H1 (cell line): ENCODE results near the gene PRDX2. TPM values are rescaled to one million over a fixed set of nuclear protein-coding genes. Genes with fewer than 3 reads are reported as not detected.

Experiments used
- CTCF ChIA-PET: fragments of 300-600 bp; sonication (Branson Sonifier 250); formaldehyde crosslinking; loops from one replicate; lab custom pipeline; 2021; ENCODE audit not compliant: partially characterized antibody; lab: Charles Lee
- POLR2A ChIA-PET: fragments of 300-600 bp; sonication (Branson Sonifier 250); formaldehyde crosslinking; loops from one replicate; lab custom pipeline; 2021; ENCODE audit warnings: inconsistent platforms; ENCODE audit not compliant: partially characterized antibody; lab: Charles Lee
- DNase-seq, 2 experiments: peaks; one replicate each; pipeline versions ENCODE4 v3.0.0 to v3.0.0-alpha.2; 2010 to 2022; ENCODE audit warnings: low spot score in 2 of 2, low read depth in 1 of 2, mixed read lengths in 1 of 2
- FAIRE-seq: peaks from 2 replicates; lab custom pipeline; 2011; peaks lifted over from hg19 to GRCh38; lab: Jason Lieb, UNC
- H2AFZ ChIP-seq: 2 replicates; pipeline ENCODE4 v1.8.1; 2012; ENCODE audit warnings: low read length, inconsistent platforms
- H2AK5ac ChIP-seq: 2 replicates; pipeline ENCODE4 v1.6.1; 2013; ENCODE audit warnings: low read depth, low read length
- H2BK120ac ChIP-seq: replicated peaks from 2 replicates; pipeline ENCODE3; 2013; ENCODE audit warnings: low read depth, low read length, inconsistent platforms
- H2BK12ac ChIP-seq: 2 replicates; pipeline ENCODE4 v1.6.1; 2013; ENCODE audit warnings: low read depth, low read length
- H2BK15ac ChIP-seq: 2 replicates; pipeline ENCODE4 v1.6.1; 2013; ENCODE audit warnings: low read length
- H2BK20ac ChIP-seq: 2 replicates; pipeline ENCODE4 v1.6.1; 2013; ENCODE audit warnings: low read length
- H2BK5ac ChIP-seq: 2 replicates; pipeline ENCODE4 v1.6.1; 2013; ENCODE audit warnings: low read depth, low read length
- H3K14ac ChIP-seq: 2 replicates; pipeline ENCODE4 v1.6.1; 2013; ENCODE audit warnings: inconsistent platforms; ENCODE audit not compliant: insufficient read length
- H3K18ac ChIP-seq: 2 replicates; pipeline ENCODE4 v1.6.1; 2013; ENCODE audit warnings: low read length; ENCODE audit errors: extremely low read depth
- H3K23ac ChIP-seq: 2 replicates; pipeline ENCODE4 v1.6.1; 2013; ENCODE audit warnings: inconsistent platforms; ENCODE audit not compliant: insufficient read length
- H3K23me2 ChIP-seq: 2 replicates; pipeline ENCODE4 v1.6.1; 2013; ENCODE audit warnings: low read depth, low read length
- H3K27ac ChIP-seq: 2 replicates; pipeline ENCODE4 v1.6.1; 2011; ENCODE audit warnings: low read depth, low read length, inconsistent platforms
- H3K27me3 ChIP-seq, 4 experiments: replicated peaks in 1 of 4; 1 replicate in 1 of 4; 2 replicates in 3 of 4; pipeline versions ENCODE4 v1.6.1 to v1.8.1; 2011 to 2013; ENCODE audit warnings: low read length in 3 of 4, mild to moderate bottlenecking in 3 of 4, inconsistent platforms in 2 of 4, mixed read lengths in 2 of 4, moderate library complexity in 1 of 4; ENCODE audit not compliant: control insufficient read depth in 3 of 4, insufficient read depth in 3 of 4; ENCODE audit errors: extremely low read depth in 1 of 4
- H3K36me3 ChIP-seq, 4 experiments: 2 replicates each; pipeline versions ENCODE4 v1.6.1 to v1.8.1; 2011 to 2013; ENCODE audit warnings: mild to moderate bottlenecking in 4 of 4, low read length in 3 of 4, moderate library complexity in 2 of 4, control low read depth in 1 of 4, inconsistent platforms in 1 of 4; ENCODE audit not compliant: insufficient read depth in 4 of 4, control insufficient read depth in 2 of 4
- H3K4ac ChIP-seq: replicated peaks from 2 replicates; pipeline ENCODE3; 2013; ENCODE audit warnings: low read length, low read depth, mixed read lengths, inconsistent platforms; ENCODE audit not compliant: insufficient read length
- H3K4me1 ChIP-seq, 4 experiments: replicated peaks in 1 of 4; 1 replicate in 1 of 4; 2 replicates in 3 of 4; pipeline versions ENCODE4 v1.6.1 to v1.8.1; 2011 to 2013; ENCODE audit warnings: low read length in 3 of 4, inconsistent platforms in 2 of 4, mixed read lengths in 1 of 4; ENCODE audit not compliant: insufficient read depth in 4 of 4, control insufficient read depth in 3 of 4
- H3K4me2 ChIP-seq, 2 experiments: 2 replicates each; pipeline versions ENCODE4 v1.6.1 to v1.8.1; 2011 to 2013; ENCODE audit warnings: low read depth in 2 of 2, low read length in 2 of 2, control low read depth in 1 of 2, inconsistent platforms in 1 of 2, mild to moderate bottlenecking in 1 of 2; ENCODE audit not compliant: insufficient read depth in 1 of 2
- H3K4me3 ChIP-seq, 4 experiments: fragments of 200-600, 300-600 bp in 1 of 4; sonication (generic), shearing (Covaris generic), sonication (Bioruptor Twin) in 1 of 4; 2 replicates each; pipeline versions ENCODE4 v1.5.1 to v1.8.1; 2011 to 2016; ENCODE audit warnings: low read length in 4 of 4, low read depth in 3 of 4, control low read depth in 2 of 4, inconsistent platforms in 2 of 4, mild to moderate bottlenecking in 2 of 4, mixed read lengths in 1 of 4, moderate library complexity in 1 of 4; ENCODE audit not compliant: insufficient read depth in 2 of 4; ENCODE audit errors: extremely low read depth in 1 of 4
- H3K56ac ChIP-seq: replicated peaks from 2 replicates; pipeline ENCODE3; 2013; ENCODE audit warnings: low read depth, mild to moderate bottlenecking, mixed read lengths, low read length, inconsistent platforms; ENCODE audit not compliant: insufficient read length
- H3K79me1 ChIP-seq: 2 replicates; pipeline ENCODE4 v1.6.1; 2013; ENCODE audit warnings: low read depth, low read length, control low read depth
- H3K79me2 ChIP-seq, 2 experiments: 2 replicates each; pipeline versions ENCODE4 v1.6.1 to v1.8.1; 2012 to 2013; ENCODE audit warnings: low read length in 2 of 2, mild to moderate bottlenecking in 2 of 2, inconsistent platforms in 1 of 2; ENCODE audit not compliant: insufficient read depth in 2 of 2, control insufficient read depth in 1 of 2
- H3K9ac ChIP-seq, 4 experiments: replicated peaks in 1 of 4; 1 replicate in 1 of 4; 2 replicates in 3 of 4; pipeline versions ENCODE4 v1.6.1 to v1.8.1; 2011 to 2013; ENCODE audit warnings: low read depth in 3 of 4, low read length in 3 of 4, control low read depth in 2 of 4, mild to moderate bottlenecking in 2 of 4, moderate library complexity in 2 of 4, inconsistent platforms in 1 of 4; ENCODE audit errors: extremely low read depth in 1 of 4
- H3K9me3 ChIP-seq, 2 experiments: 2 replicates each; pipeline versions ENCODE4 v1.6.1 to v1.8.1; 2012 to 2013; ENCODE audit warnings: mild to moderate bottlenecking in 2 of 2, moderate library complexity in 2 of 2, control low read depth in 1 of 2, inconsistent platforms in 1 of 2, low read depth in 1 of 2, low read length in 1 of 2, mixed read lengths in 1 of 2; ENCODE audit not compliant: insufficient read depth in 2 of 2
- H4K20me1 ChIP-seq, 2 experiments: replicated peaks in 1 of 2; 2 replicates each; pipeline versions ENCODE3 to v1.8.1; 2011 to 2013; ENCODE audit warnings: inconsistent platforms in 2 of 2, low read length in 2 of 2, mild to moderate bottlenecking in 1 of 2; ENCODE audit not compliant: insufficient read depth in 2 of 2, control insufficient read depth in 1 of 2
- H4K5ac ChIP-seq: 2 replicates; pipeline ENCODE4 v1.6.1; 2013; ENCODE audit warnings: low read length, low read depth, mixed read lengths, inconsistent platforms; ENCODE audit not compliant: insufficient read length
- H4K8ac ChIP-seq: 2 replicates; pipeline ENCODE4 v1.8.0; 2013; ENCODE audit warnings: mild to moderate bottlenecking, moderate library complexity, low read length, inconsistent platforms; ENCODE audit not compliant: insufficient read depth; ENCODE audit errors: extremely low read depth
- H4K91ac ChIP-seq: replicated peaks from 2 replicates; pipeline ENCODE3; 2013; ENCODE audit warnings: low read length, mixed read lengths, inconsistent platforms; ENCODE audit not compliant: insufficient read length
- BACH1 ChIP-seq: IDR thresholded peaks from 2 replicates; pipeline ENCODE4 v1.6.1; 2012; ENCODE audit warnings: low read length, improper control_type of control experiment
- BCL11A ChIP-seq, 2 experiments: IDR thresholded peaks; one replicate each; pipeline ENCODE4 v1.6.1; 2011; ENCODE audit warnings: low read depth in 2 of 2, low read length in 2 of 2, mild to moderate bottlenecking in 2 of 2
- CHD1 ChIP-seq: IDR thresholded peaks from 2 replicates; pipeline ENCODE4 v1.6.1; 2012; ENCODE audit warnings: low read depth, low read length, improper control_type of control experiment
- CREB1 ChIP-seq: IDR thresholded peaks from 2 replicates; pipeline ENCODE4 v1.6.1; 2012; ENCODE audit warnings: inconsistent platforms
- EGR1 ChIP-seq: IDR thresholded peaks from 2 replicates; pipeline ENCODE4 v1.6.1; 2011; ENCODE audit warnings: low read depth, low read length, borderline replicate concordance
- EP300 ChIP-seq, 2 experiments: IDR thresholded peaks; 1 replicate in 1 of 2; 2 replicates in 1 of 2; pipeline ENCODE4 v1.6.1; 2011 to 2012; ENCODE audit warnings: low read depth in 2 of 2, low read length in 2 of 2, mild to moderate bottlenecking in 2 of 2, borderline replicate concordance in 1 of 2, inconsistent platforms in 1 of 2, moderate library complexity in 1 of 2
- POLR2AphosphoS5 ChIP-seq: IDR thresholded peaks from 2 replicates; pipeline ENCODE4 v1.6.1; 2011; ENCODE audit warnings: low read depth, low read length
- SIN3A ChIP-seq, 2 experiments: IDR thresholded peaks in 1 of 2; conservative IDR thresholded peaks in 1 of 2; 2 replicates each; pipeline ENCODE4 v1.6.1; 2011 to 2012; ENCODE audit warnings: low read length in 2 of 2, improper control_type of control experiment in 1 of 2, low read depth in 1 of 2, mild to moderate bottlenecking in 1 of 2
- SP1 ChIP-seq: IDR thresholded peaks from 2 replicates; pipeline ENCODE4 v1.6.1; 2011; ENCODE audit warnings: low read depth, low read length
- TAF1 ChIP-seq: IDR thresholded peaks from 2 replicates; pipeline ENCODE4 v1.6.1; 2011; ENCODE audit warnings: mild to moderate bottlenecking, low read depth, low read length
- TCF12 ChIP-seq: IDR thresholded peaks from 2 replicates; pipeline ENCODE4 v1.6.1; 2011; ENCODE audit warnings: low read depth, mild to moderate bottlenecking, low read length
- WGBS, 2 experiments: shearing (Covaris generic) in 1 of 2; methylation state at CpG; one replicate each; pipeline versions ENCODE4 v1.1.6 to v1.1.7; 2013 to 2015; ENCODE audit warnings: low lambda C conversion rate in 2 of 2, mixed read lengths in 2 of 2, inconsistent platforms in 1 of 2, low coverage in 1 of 2, missing lambda C conversion rate in 1 of 2; ENCODE audit not compliant: insufficient replicate concordance in 2 of 2, insufficient coverage in 1 of 2, insufficient read length in 1 of 2; ENCODE audit errors: extremely low coverage in 1 of 2, missing lambda C conversion rate in 1 of 2; 5-methylcytosine and 5-hydroxymethylcytosine counted together
- polyA plus RNA-seq, 7 experiments: library from polyadenylated mRNA; depleted of rRNA in 3 of 7; stranded (reverse) in 5 of 7; unstranded in 2 of 7; fragments of >200 nt in 5 of 7; fragments of 200-250 nt in 2 of 7; gene quantifications; 1 replicate in 5 of 7; 2 replicates in 1 of 7; 4 replicates in 1 of 7; pipeline versions ENCODE4 v1.2.1 to v1.2.3, GENCODE V29; 2011 to 2013; ENCODE audit warnings: missing spikeins in 2 of 7, mixed read lengths in 2 of 7
- total RNA-seq: library from RNA; stranded (reverse); fragmentation: NEBNext Ultra II Directional; extraction: Animal tissue kit (Norgen Biotek cat#: 25700); gene quantifications from 2 replicates; pipeline ENCODE4 v1.2.1, GENCODE V29; 2021

PRDX2 gene
- total and polyA plus RNA-seq, 2 of the 8 experiments (the other 6 are each of a cell fraction or from before 2014, with no cell fraction given), result 380 to 748 TPM

- peak; percentile 89 for FAIRE-seq
- no peak overlapping the region for H2AFZ ChIP-seq
- TF ChIP-seq TCF12, result no peak
- TF ChIP-seq SIN3A (conservative IDR thresholded peaks at IDR 0.05 in 1 of 2, IDR thresholded peaks at IDR 0.05 in 1 of 2; ENCODE audit: low read depth in 1 of 2, low read length in 2 of 2), result peak in 1 of 2 experiments; percentile 61; a peak in 1 of 4 replicates
- no peak for TF ChIP-seq EP300 (IDR thresholded peaks at IDR 0.05; ENCODE audit: borderline replicate concordance in 1 of 2, low read depth in 2 of 2, low read length in 2 of 2)
- peak; percentile 18; the same call in 1 of the 2 replicates for TF ChIP-seq EGR1
- TF ChIP-seq BCL11A (IDR thresholded peaks at IDR 0.05; ENCODE audit: low read depth in 2 of 2, low read length in 2 of 2), result no peak
- peak; percentile 38; the same call in 1 of the 2 replicates for TF ChIP-seq POLR2AphosphoS5
- peak; percentile 56; the same call in 1 of the 2 replicates for TF ChIP-seq BACH1
- peak; percentile 11; the same call in 1 of the 2 replicates for TF ChIP-seq TAF1
- no peak for TF ChIP-seq CHD1
- TF ChIP-seq CREB1, result peak; percentile 74
- TF ChIP-seq SP1, result peak; percentile 77; the same call in 1 of the 2 replicates
Observed at GRCh38 chr19:12840091-12841079, 38.8 kb upstream of the PRDX2 start.

More at GRCh38 chr19:12840091-12841079, 38.8 kb upstream of the PRDX2 start:
- Histone ChIP-seq H3K9ac (peak overlapping the region in 2 of 4 experiments; percentile 31 to 33; a peak in 4 of 7 replicates), H2BK5ac (no peak overlapping the region), H2BK15ac (no peak overlapping the region), H3K4ac (no peak overlapping the region), H3K79me1 (peaks cover 11% of the 10 kb centered on the region), H2BK120ac (no peak overlapping the region), H3K36me3 (peaks cover 0 to 3% (median 0%) of the 10 kb centered on the region in 4 experiments; a peak in 1 of 8 replicates), H4K20me1 (peaks cover 8 to 21% of the 10 kb centered on the region in 2 experiments), H3K14ac (no peak overlapping the region), H2BK12ac (no peak overlapping the region), H3K18ac (no peak overlapping the region; the same call in 1 of the 2 replicates), H2AK5ac (no peak overlapping the region), H3K27me3 (peaks cover 0 to 1% (median 1%) of the 10 kb centered on the region in 4 experiments; a peak in 1 of 7 replicates), H4K91ac (no peak overlapping the region), H3K4me2 (peak overlapping the region; percentile 70 to 75), H3K79me2 (peaks cover 0 to 9% of the 10 kb centered on the region in 2 experiments; a peak in 2 of 4 replicates), H3K27ac (0 out of 2 replicates have a peak overlapping the region, but pooled peaks have one; percentile 32), H3K4me3 (peak overlapping the region; percentile 27 to 68 (median 48); a peak in 7 of 8 replicates), H4K8ac (no peak overlapping the region), H3K4me1 (peaks cover 8 to 31% (median 11%) of the 10 kb centered on the region in 4 experiments), H2BK20ac (no peak overlapping the region), H3K23me2 (peaks cover 15% of the 10 kb centered on the region), H3K23ac (no peak overlapping the region), H3K9me3 (no peaks in the 10 kb centered on the region), H4K5ac (no peak overlapping the region), H3K56ac (no peak overlapping the region)
- CTCF ChIA-PET, result interaction anchor here (0.9 kb wide), 1 partner anchor 12 kb away, joined by 4 read pairs; no protein-coding TSS in a partner anchor
- peak; percentile 97 to 100 for DNase-seq
- POLR2A ChIA-PET, result interaction anchor here (1.1 kb wide), 1 partner anchor 40 kb away, joined by 3 read pairs; no protein-coding TSS in a partner anchor
- WGBS, 2 experiments, result 25% methylated on average over 40 of the region's 43 CpGs; no CpG with 5 or more reads in 1 of the 2 experiments
